ENCODE measurements around the gene MRPL10.

MRPL10 gene

GRCh38 chr17:47821424-47822391, 9.6 kb downstream of the MRPL10 start, which contains the start of gene OSBPL7 (continued):
- TF ChIP-seq PATZ1 (tag by site-specific recombination; IDR thresholded peaks at IDR 0.05), result peak; percentile 98
- TF ChIP-seq ZNF658 (tag by site-specific recombination; IDR thresholded peaks at IDR 0.05), result no peak
- TF ChIP-seq HOXA7 (CRISPR knock-in tag; IDR thresholded peaks at IDR 0.05; ENCODE audit: borderline replicate concordance), result no peak
- TF ChIP-seq ZNF76 (tag by site-specific recombination; IDR thresholded peaks at IDR 0.05; ENCODE audit: borderline replicate concordance, low read depth), result 0 out of 2 replicates have a peak, but pooled peaks have one; percentile 8
- peak; percentile 69 for TF ChIP-seq ZNF341 (tag by site-specific recombination; IDR thresholded peaks at IDR 0.05; ENCODE audit: low read depth)
- no peak for TF ChIP-seq TRIM28 (IDR thresholded peaks at IDR 0.05; ENCODE audit: borderline replicate concordance, low read length)
- no peak for TF ChIP-seq ZNF514 (tag by site-specific recombination; IDR thresholded peaks at IDR 0.05)
- TF ChIP-seq ZNF521 (tag by site-specific recombination; IDR thresholded peaks at IDR 0.05), result no peak
- TF ChIP-seq ZNF394 (tag by site-specific recombination; IDR thresholded peaks at IDR 0.05; ENCODE audit: borderline replicate concordance), result peak; percentile 68; the same call in 1 of the 2 replicates
- TF ChIP-seq GLI4 (tag by site-specific recombination; IDR thresholded peaks at IDR 0.05), result 0 out of 2 replicates have a peak, but pooled peaks have one; percentile 9
- TF ChIP-seq ZNF324 (tag by site-specific recombination; IDR thresholded peaks at IDR 0.05), result peak; percentile 49; the same call in 1 of the 2 replicates
- TF ChIP-seq REST (tag by site-specific recombination; IDR thresholded peaks at IDR 0.05), result no peak
- no peak for TF ChIP-seq ZNF184 (tag by site-specific recombination; IDR thresholded peaks at IDR 0.05)
- TF ChIP-seq SCRT2 (tag by site-specific recombination; IDR thresholded peaks at IDR 0.05), result no peak
- no peak for TF ChIP-seq SCRT1 (tag by site-specific recombination; IDR thresholded peaks at IDR 0.05; ENCODE audit: borderline replicate concordance)
- peak; percentile 99 for TF ChIP-seq ZBTB17 (tag by site-specific recombination; IDR thresholded peaks at IDR 0.05)
- TF ChIP-seq ZNF354C (tag by site-specific recombination; IDR thresholded peaks at IDR 0.05; ENCODE audit: borderline replicate concordance, low read depth), result no peak
- no peak; the same call in 1 of the 2 replicates for TF ChIP-seq ZFHX2 (tag by site-specific recombination; conservative IDR thresholded peaks at IDR 0.05)
- TF ChIP-seq ZSCAN30 (tag by site-specific recombination; IDR thresholded peaks at IDR 0.05), result no peak
- TF ChIP-seq PRDM6 (tag by site-specific recombination; IDR thresholded peaks at IDR 0.05), result no peak
- no peak for TF ChIP-seq ZNF140 (tag by site-specific recombination; IDR thresholded peaks at IDR 0.05)
- no peak for TF ChIP-seq BCL11A (tag by site-specific recombination; IDR thresholded peaks at IDR 0.05; ENCODE audit: low read depth)
- TF ChIP-seq PRDM2 (tag by site-specific recombination; IDR thresholded peaks at IDR 0.05; ENCODE audit: borderline replicate concordance), result no peak
- TF ChIP-seq ZNF473 (tag by site-specific recombination; IDR thresholded peaks at IDR 0.05), result no peak
- no peak for TF ChIP-seq ZNF311 (tag by site-specific recombination; IDR thresholded peaks at IDR 0.05; ENCODE audit: borderline replicate concordance)

Data from HEK293 (cell line).